ENCODE measurements around the gene MYL5. TPM values are rescaled to one million over a fixed set of nuclear protein-coding genes. Genes with fewer than 3 reads are reported as not detected.
"Not testable (repeated sequence)": the region's sequence is repeated elsewhere in the genome, so short reads cannot be mapped to it uniquely, and the experiment has no call there.

Gene MYL5
- total RNA-seq, 1 donor from 2014 or later, result 4.2 TPM

GRCh38 chr4:657834-658667 lies 16.3 kb upstream of the MYL5 start:
- DNase-seq, result no peak

- no peak for DNase-seq
Measured at GRCh38 chr4:658681-659667, 15.4 kb upstream of the MYL5 start.

GRCh38 chr4:659851-660250 lies 14.5 kb upstream of the MYL5 start:
- no peak for DNase-seq

GRCh38 chr4:660401-660800 lies 13.9 kb upstream of the MYL5 start:
- DNase-seq, result no peak

GRCh38 chr4:661231-661630 lies 13.1 kb upstream of the MYL5 start:
- no peak for DNase-seq

- no peak for DNase-seq
Measured at GRCh38 chr4:661881-662761, 12.2 kb upstream of the MYL5 start.

GRCh38 chr4:663046-663437 lies 11.3 kb upstream of the MYL5 start:
- DNase-seq, result no peak

- DNase-seq, result no peak
Measured at GRCh38 chr4:663438-664428, 10.6 kb upstream of the MYL5 start.

- no peak for DNase-seq
Measured at GRCh38 chr4:664713-665231, 9.6 kb upstream of the MYL5 start.

GRCh38 chr4:665381-665750 lies 9.0 kb upstream of the MYL5 start:
- DNase-seq, result no peak

GRCh38 chr4:665751-666435 lies 8.4 kb upstream of the MYL5 start:
- no peak for DNase-seq

GRCh38 chr4:666436-666810 lies 7.9 kb upstream of the MYL5 start:
- DNase-seq, result no peak

GRCh38 chr4:666822-667544 lies 7.4 kb upstream of the MYL5 start:
- DNase-seq, result no peak

GRCh38 chr4:667545-667925 lies 6.8 kb upstream of the MYL5 start:
- no peak for DNase-seq

- DNase-seq, result not testable (repeated sequence)
Measured at GRCh38 chr4:668219-668618, 6.1 kb upstream of the MYL5 start.

GRCh38 chr4:669806-670559 lies 4.4 kb upstream of the MYL5 start:
- not testable (repeated sequence) for DNase-seq

GRCh38 chr4:671769-672168 lies 2.6 kb upstream of the MYL5 start:
- DNase-seq, result no peak

GRCh38 chr4:673349-674091 lies 822 bp upstream of the MYL5 start:
- no peak for DNase-seq
